PC-3 (cell line): ENCODE results near the gene L1TD1. TPM values are rescaled to one million over a fixed set of nuclear protein-coding genes. Genes with fewer than 3 reads are reported as not detected.
"Not testable (repeated sequence)": the region's sequence is repeated elsewhere in the genome, so short reads cannot be mapped to it uniquely, and the experiment has no call there.

Experiments
- ATAC-seq: fragments of 200-7000 bp; cut with Tn5 transposase; 2 replicates; pipeline ENCODE4 v1.9.1; 2020; ENCODE audit warnings: mild to moderate bottlenecking, moderate library complexity
- BruUV-seq: library from RNA; stranded (reverse); fragments of 400-500 nt; replicated peaks from 2 replicates; lab custom pipeline; 2021; lab: Mats Ljungman, UMichigan
- CTCF ChIA-PET: fragments of 300-600 bp; sonication (Branson Sonifier 250); formaldehyde crosslinking; loops from one replicate; lab custom pipeline; 2022; ENCODE audit warnings: antibody characterized with exemption; lab: Charles Lee
- POLR2A ChIA-PET: fragments of 300-600 bp; sonication (Branson Sonifier 250); formaldehyde crosslinking; loops from one replicate; lab custom pipeline; 2022; ENCODE audit warnings: antibody characterized with exemption; ENCODE audit not compliant: unreplicated experiment; lab: Charles Lee
- DNase-seq: peaks from one replicate; pipeline ENCODE4 v3.0.0-alpha.2; 2015
- H2AFZ ChIP-seq: fragments of 300-600 bp; sonication (generic); 2 replicates; pipeline ENCODE4 v1.6.0; 2016; ENCODE audit warnings: antibody characterized with exemption, low read length
- H3F3A ChIP-seq: fragments of 300-600 bp; sonication (generic); one replicate; pipeline ENCODE4 v1.6.0; 2017; ENCODE audit warnings: antibody characterized with exemption, low read length, control low read depth, mild to moderate bottlenecking; ENCODE audit not compliant: unreplicated experiment
- H3K27ac ChIP-seq: fragments of 300-600 bp; sonication (generic); 2 replicates; pipeline ENCODE4 v1.5.1; 2016; ENCODE audit warnings: mild to moderate bottlenecking, low read length
- H3K27me3 ChIP-seq: fragments of 300-600 bp; sonication (generic); 2 replicates; pipeline ENCODE4 v1.6.1; 2016; ENCODE audit warnings: low read length, mixed read lengths
- H3K36me3 ChIP-seq: fragments of 300-600 bp; sonication (generic); 2 replicates; pipeline ENCODE4 v1.6.1; 2016; ENCODE audit warnings: low read depth, mixed run types, low read length, mixed read lengths
- H3K4me1 ChIP-seq: fragments of 300-600 bp; sonication (generic); 2 replicates; pipeline ENCODE4 v1.5.1; 2016; ENCODE audit warnings: low read length; ENCODE audit not compliant: insufficient read depth
- H3K4me2 ChIP-seq: fragments of 300-600 bp; sonication (generic); 2 replicates; pipeline ENCODE4 v1.6.0; 2016; ENCODE audit warnings: low read length
- H3K4me3 ChIP-seq: fragments of 300-600 bp; sonication (generic); 2 replicates; pipeline ENCODE4 v1.5.1; 2016; ENCODE audit warnings: mild to moderate bottlenecking, low read length, mixed read lengths
- H3K79me2 ChIP-seq: fragments of 300-600 bp; sonication (generic); 2 replicates; pipeline ENCODE4 v1.6.1; 2017; ENCODE audit warnings: low read length, mixed read lengths
- H3K9ac ChIP-seq: fragments of 300-600 bp; sonication (generic); 2 replicates; pipeline ENCODE4 v1.6.0; 2016; ENCODE audit warnings: mild to moderate bottlenecking, low read length
- H3K9me2 ChIP-seq: fragments of 300-600 bp; sonication (generic); replicated peaks from 2 replicates; pipeline ENCODE4 v1.6.1; 2016; ENCODE audit warnings: mixed run types, low read length, mixed read lengths
- H3K9me3 ChIP-seq: fragments of 300-600 bp; sonication (generic); 2 replicates; pipeline ENCODE4 v1.6.1; 2016; ENCODE audit warnings: low read length, mixed read lengths
- H4K20me1 ChIP-seq: fragments of 300-600 bp; sonication (generic); 2 replicates; pipeline ENCODE4 v1.6.1; 2016; ENCODE audit warnings: low read length, mixed read lengths
- CTCF ChIP-seq: fragments of 300-600 bp; sonication (generic); conservative IDR thresholded peaks from 2 replicates; pipeline ENCODE4 v1.5.1; 2017; ENCODE audit warnings: antibody characterized with exemption, low read depth, mild to moderate bottlenecking, low read length
- EZH2 ChIP-seq: fragments of 300-600 bp; sonication (generic); IDR thresholded peaks from one replicate; pipeline ENCODE4 v1.6.1; 2017; ENCODE audit warnings: antibody characterized with exemption, mild to moderate bottlenecking, low read length; ENCODE audit not compliant: unreplicated experiment
- EZH2phosphoT487 ChIP-seq: fragments of 300-600 bp; sonication (generic); IDR thresholded peaks from 2 replicates; pipeline ENCODE4 v1.6.1; 2018; ENCODE audit warnings: mild to moderate bottlenecking, antibody characterized with exemption, low read length, borderline replicate concordance
- intact Hi-C: fragments of 100-400 bp; cut with micrococcal nuclease; formaldehyde crosslinking; loops from 2 replicates; pipeline ENCODE4 v1.9.0; 2023
- total RNA-seq: library from RNA; depleted of rRNA; stranded (reverse); fragments of >200 nt; gene quantifications from 2 replicates; pipeline ENCODE4 v1.2.3, GENCODE V29; 2014

L1TD1 gene
- total RNA-seq, 1 experiment from 2014 or later = not detected

GRCh38 chr1:62176597-62177312 lies 17.9 kb upstream of the L1TD1 start:
- Histone ChIP-seq H3K79me2 (no peaks in the 10 kb centered on the region), H3K36me3 (no peaks in the 10 kb centered on the region), H3K4me1 (peaks cover 10% of the 10 kb centered on the region; the same call in 1 of the 2 replicates), H3K9ac (no peak overlapping the region), H3K9me3 (no peaks in the 10 kb centered on the region), H3K9me2 (no peaks in the 10 kb centered on the region), H3K27me3 (no peaks in the 10 kb centered on the region), H3K4me3 (no peak overlapping the region), H2AFZ (no peak overlapping the region), H4K20me1 (no peaks in the 10 kb centered on the region), H3K27ac (no peak overlapping the region), H3F3A (no peaks in the 10 kb centered on the region), H3K4me2 (no peak overlapping the region)
- ChIA-PET POLR2A (no interaction called here), CTCF (no interaction called here)
- TF ChIP-seq CTCF (no peak), EZH2phosphoT487 (no peak), EZH2 (no peak)
- no peak for ATAC-seq
- no peak for DNase-seq
- BruUV-seq = no TSS peak
- intact Hi-C loops = no loop called here

- no peaks in the 10 kb centered on the region for H3K27me3 ChIP-seq
- no peaks in the 10 kb centered on the region for H4K20me1 ChIP-seq
- H3K36me3 ChIP-seq = no peaks in the 10 kb centered on the region
- CTCF ChIA-PET = no interaction called here
- H3K4me2 ChIP-seq = no peak overlapping the region
- intact Hi-C loops = no loop called here
- no peaks in the 10 kb centered on the region for H3K9me3 ChIP-seq
- TF ChIP-seq EZH2phosphoT487 (no peak), CTCF (no peak)
- H3K9ac ChIP-seq = no peak overlapping the region
- H3K79me2 ChIP-seq = no peaks in the 10 kb centered on the region
- no peaks in the 10 kb centered on the region for H3F3A ChIP-seq
- POLR2A ChIA-PET = no interaction called here
- no peak overlapping the region for H2AFZ ChIP-seq
- ATAC-seq = no peak
- no TSS peak for BruUV-seq
- H3K4me3 ChIP-seq = no peak overlapping the region
- no peak for DNase-seq
- H3K9me2 ChIP-seq = no peaks in the 10 kb centered on the region
- H3K4me1 ChIP-seq = peaks cover 10% of the 10 kb centered on the region; the same call in 1 of the 2 replicates
- H3K27ac ChIP-seq = no peak overlapping the region
Observed at GRCh38 chr1:62177621-62178020, 17.0 kb upstream of the L1TD1 start.

GRCh38 chr1:62178372-62178771 lies 16.3 kb upstream of the L1TD1 start:
- ATAC-seq (no peak), DNase-seq (no peak)
- Histone ChIP-seq H3K9ac (no peak overlapping the region), H4K20me1 (no peaks in the 10 kb centered on the region), H3K79me2 (no peaks in the 10 kb centered on the region), H3K9me3 (no peaks in the 10 kb centered on the region), H3K4me2 (no peak overlapping the region), H3K27me3 (no peaks in the 10 kb centered on the region), H3K4me1 (peaks cover 10% of the 10 kb centered on the region; the same call in 1 of the 2 replicates), H2AFZ (no peak overlapping the region), H3K4me3 (no peak overlapping the region), H3F3A (no peaks in the 10 kb centered on the region), H3K27ac (no peak overlapping the region), H3K9me2 (no peaks in the 10 kb centered on the region), H3K36me3 (no peaks in the 10 kb centered on the region)
- POLR2A ChIA-PET = no interaction called here
- CTCF ChIA-PET = no interaction called here
- intact Hi-C loops = no loop called here
- no TSS peak for BruUV-seq
- TF ChIP-seq EZH2phosphoT487 (no peak), CTCF (no peak), EZH2 (no peak)

GRCh38 chr1:62180054-62180453 lies 14.6 kb upstream of the L1TD1 start:
- H3K27ac ChIP-seq, H3K9ac ChIP-seq, H3K79me2 ChIP-seq, H3K4me1 ChIP-seq, H3F3A ChIP-seq, H4K20me1 ChIP-seq, ATAC-seq, CTCF ChIA-PET, H3K27me3 ChIP-seq, H3K9me2 ChIP-seq, POLR2A ChIA-PET, intact Hi-C loops, H3K36me3 ChIP-seq, H3K9me3 ChIP-seq, BruUV-seq, DNase-seq, H3K4me3 ChIP-seq: not testable (repeated sequence)
- Histone ChIP-seq H3K4me2 (peak overlapping the region; percentile 53), H2AFZ (0 out of 2 replicates have a peak overlapping the region, but pooled peaks have one; percentile 32)
